OCI-LY3 (cell line): Measurements from ENCODE around the gene WEE1.

Experiments
- H2AFZ ChIP-seq: fragments of 200-600, 300-600 bp; shearing (Covaris generic); 2 replicates; pipeline ENCODE4 v1.6.0; 2014; ENCODE audit warnings: antibody characterized with exemption, low read depth, low read length
- H3K27ac ChIP-seq: fragments of 200-600, 300-600 bp; sonication (generic); 2 replicates; pipeline ENCODE4 v1.5.1; 2014; ENCODE audit warnings: mild to moderate bottlenecking, low read length, moderate library complexity, mixed read lengths
- H3K27me3 ChIP-seq: fragments of 200-600, 300-600 bp; sonication (generic); 2 replicates; pipeline ENCODE4 v1.6.1; 2014; ENCODE audit warnings: low read depth, low read length, mixed read lengths
- H3K36me3 ChIP-seq: fragments of 200-600, 300-600 bp; sonication (generic); replicated peaks from 2 replicates; pipeline ENCODE3; 2014; ENCODE audit warnings: low read depth, low read length, mixed read lengths
- H3K4me1 ChIP-seq: fragments of 300-600, 200-600 bp; sonication (generic); 2 replicates; pipeline ENCODE4 v1.6.1; 2014; ENCODE audit warnings: low read length, mixed read lengths
- H3K4me2 ChIP-seq: fragments of 200-600, 300-600 bp; sonication (generic); 2 replicates; pipeline ENCODE4 v1.6.1; 2014; ENCODE audit warnings: low read length, mixed read lengths
- H3K4me3 ChIP-seq: fragments of 300-600, 200-600 bp; sonication (generic); 2 replicates; pipeline ENCODE4 v1.5.1; 2014; ENCODE audit warnings: antibody characterized with exemption, mild to moderate bottlenecking, low read length, moderate library complexity
- H3K79me2 ChIP-seq: fragments of 300-600, 200-600 bp; shearing (Covaris generic); 2 replicates; pipeline ENCODE4 v1.6.1; 2014; ENCODE audit warnings: mild to moderate bottlenecking, low read length, mixed read lengths
- H3K9ac ChIP-seq: fragments of 300-600, 200-600 bp; shearing (Covaris generic); 2 replicates; pipeline ENCODE4 v1.6.0; 2014; ENCODE audit warnings: mild to moderate bottlenecking, low read length, moderate library complexity
- H3K9me3 ChIP-seq: fragments of 200-600, 300-600 bp; shearing (Covaris generic); 2 replicates; pipeline ENCODE4 v1.6.1; 2014; ENCODE audit warnings: low read length, mixed read lengths; ENCODE audit not compliant: insufficient read depth
- H4K20me1 ChIP-seq: fragments of 200-600, 300-600 bp; sonication (generic); 2 replicates; pipeline ENCODE4 v1.6.1; 2016; ENCODE audit warnings: low read length, mixed read lengths; ENCODE audit not compliant: insufficient read depth
- EZH2phosphoT487 ChIP-seq: fragments of 200-600 bp; shearing (Covaris generic); IDR thresholded peaks from 2 replicates; pipeline ENCODE4 v1.6.1; 2018; ENCODE audit warnings: antibody characterized with exemption, mixed run types, low read depth
- TF ChIP-seq, protein P1 (sequence below): fragments of 200-600, 300-600 bp; sonication (generic); IDR thresholded peaks from 2 replicates; pipeline ENCODE4 v1.5.1; 2014; ENCODE audit warnings: antibody characterized with exemption, low read length, low read depth

WEE1 gene

DNA sequence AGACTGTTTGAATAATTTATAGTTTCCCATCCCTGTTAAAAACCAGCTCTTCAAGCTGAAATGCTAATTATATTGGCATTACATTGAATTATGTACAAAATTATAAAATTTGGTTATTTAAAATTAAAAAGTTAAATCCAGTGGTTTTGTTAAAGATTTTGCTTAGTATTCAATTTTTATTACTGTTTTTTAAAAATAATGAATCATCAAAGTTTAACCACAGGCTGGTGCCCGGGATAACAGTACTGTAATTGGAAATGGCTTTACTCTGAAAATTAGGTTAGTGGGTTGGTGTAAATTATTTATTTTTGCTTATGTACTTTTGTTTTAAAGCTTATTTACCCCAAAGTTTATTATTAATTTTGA, 45.4 kb upstream of the WEE1 start:
- H3K4me1 ChIP-seq, result no peaks in the 10 kb centered on the region
- H3K36me3 ChIP-seq, result peaks cover 15% of the 10 kb centered on the region
- no peaks in the 10 kb centered on the region for H3K9me3 ChIP-seq
- no peaks in the 10 kb centered on the region for H4K20me1 ChIP-seq
- H3K79me2 ChIP-seq, result no peaks in the 10 kb centered on the region
- H2AFZ ChIP-seq, result no peak overlapping the region
- no peaks in the 10 kb centered on the region for H3K27me3 ChIP-seq
- H3K4me2 ChIP-seq, result no peak overlapping the region
- no peak overlapping the region for H3K9ac ChIP-seq
- no peak overlapping the region for H3K4me3 ChIP-seq
- no peak overlapping the region for H3K27ac ChIP-seq
- no peak for TF ChIP-seq EZH2phosphoT487
- TF ChIP-seq, protein P1, sequence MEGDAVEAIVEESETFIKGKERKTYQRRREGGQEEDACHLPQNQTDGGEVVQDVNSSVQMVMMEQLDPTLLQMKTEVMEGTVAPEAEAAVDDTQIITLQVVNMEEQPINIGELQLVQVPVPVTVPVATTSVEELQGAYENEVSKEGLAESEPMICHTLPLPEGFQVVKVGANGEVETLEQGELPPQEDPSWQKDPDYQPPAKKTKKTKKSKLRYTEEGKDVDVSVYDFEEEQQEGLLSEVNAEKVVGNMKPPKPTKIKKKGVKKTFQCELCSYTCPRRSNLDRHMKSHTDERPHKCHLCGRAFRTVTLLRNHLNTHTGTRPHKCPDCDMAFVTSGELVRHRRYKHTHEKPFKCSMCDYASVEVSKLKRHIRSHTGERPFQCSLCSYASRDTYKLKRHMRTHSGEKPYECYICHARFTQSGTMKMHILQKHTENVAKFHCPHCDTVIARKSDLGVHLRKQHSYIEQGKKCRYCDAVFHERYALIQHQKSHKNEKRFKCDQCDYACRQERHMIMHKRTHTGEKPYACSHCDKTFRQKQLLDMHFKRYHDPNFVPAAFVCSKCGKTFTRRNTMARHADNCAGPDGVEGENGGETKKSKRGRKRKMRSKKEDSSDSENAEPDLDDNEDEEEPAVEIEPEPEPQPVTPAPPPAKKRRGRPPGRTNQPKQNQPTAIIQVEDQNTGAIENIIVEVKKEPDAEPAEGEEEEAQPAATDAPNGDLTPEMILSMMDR, result no peak

GRCh38 chr11:9528573-9529333, 44.7 kb upstream of the WEE1 start:
- TF ChIP-seq, protein P1, result no peak
- TF ChIP-seq EZH2phosphoT487, result no peak
- H3K9ac ChIP-seq, result no peak overlapping the region
- peaks cover 15% of the 10 kb centered on the region for H3K36me3 ChIP-seq

GRCh38 chr11:9529334-9529650, 44.2 kb upstream of the WEE1 start:
- peaks cover 15% of the 10 kb centered on the region for H3K36me3 ChIP-seq
- H3K27me3 ChIP-seq, result no peaks in the 10 kb centered on the region
- no peaks in the 10 kb centered on the region for H4K20me1 ChIP-seq
- no peaks in the 10 kb centered on the region for H3K79me2 ChIP-seq
- no peak overlapping the region for H3K4me2 ChIP-seq
- no peak overlapping the region for H2AFZ ChIP-seq
- no peak overlapping the region for H3K9ac ChIP-seq
- no peaks in the 10 kb centered on the region for H3K9me3 ChIP-seq
- TF ChIP-seq, protein P1, result no peak
- no peak for TF ChIP-seq EZH2phosphoT487
- no peak overlapping the region for H3K27ac ChIP-seq
- H3K4me1 ChIP-seq, result no peaks in the 10 kb centered on the region
- H3K4me3 ChIP-seq, result no peak overlapping the region

More at GRCh38 chr11:9528573-9529333, 44.7 kb upstream of the WEE1 start:
- Histone ChIP-seq H3K27ac (no peak overlapping the region), H3K4me2 (no peak overlapping the region), H3K4me3 (no peak overlapping the region), H2AFZ (no peak overlapping the region), H3K9me3 (no peaks in the 10 kb centered on the region), H3K79me2 (no peaks in the 10 kb centered on the region), H3K27me3 (no peaks in the 10 kb centered on the region), H4K20me1 (no peaks in the 10 kb centered on the region), H3K4me1 (no peaks in the 10 kb centered on the region)

DNA sequence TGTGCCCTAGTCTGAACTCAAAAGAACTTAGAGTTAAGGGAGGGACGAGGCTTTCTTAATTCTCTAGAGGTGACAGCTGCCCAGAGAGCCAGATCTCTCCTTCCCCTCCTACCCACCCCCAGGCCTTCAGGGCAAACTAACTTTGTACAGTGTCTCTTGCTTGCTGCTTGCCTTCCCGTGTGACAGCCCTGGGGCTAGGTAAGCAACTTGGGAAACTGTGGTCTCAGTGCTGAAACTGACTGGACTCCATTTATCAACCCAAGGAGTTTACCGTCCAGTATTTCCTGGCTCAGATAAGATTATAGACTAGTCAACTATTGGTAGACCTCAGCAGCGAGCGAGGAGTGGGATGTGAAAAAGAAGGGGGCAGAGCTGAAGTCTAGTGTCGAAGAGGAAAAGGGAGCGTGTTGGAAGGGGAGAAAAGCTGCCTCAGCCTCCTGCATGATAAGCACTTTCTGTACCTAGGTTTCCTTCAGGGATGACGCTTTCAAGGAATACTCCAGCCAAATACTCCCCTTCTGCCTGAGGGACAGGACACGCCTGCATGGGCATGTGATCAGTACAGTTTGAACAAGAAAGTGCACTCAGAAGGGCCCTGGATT, 43.3 kb upstream of the WEE1 start:
- TF ChIP-seq, protein P1, result no peak
- no peak for TF ChIP-seq EZH2phosphoT487
- Histone ChIP-seq H3K36me3 (peaks cover 15% of the 10 kb centered on the region), H3K9me3 (no peaks in the 10 kb centered on the region), H3K79me2 (no peaks in the 10 kb centered on the region), H4K20me1 (no peaks in the 10 kb centered on the region), H3K4me1 (peaks cover 4% of the 10 kb centered on the region), H2AFZ (no peak overlapping the region), H3K27me3 (no peaks in the 10 kb centered on the region), H3K4me2 (no peak overlapping the region), H3K4me3 (no peak overlapping the region), H3K27ac (no peak overlapping the region), H3K9ac (no peak overlapping the region)
